ENCODE measurements around the gene METTL5. TPM values are rescaled to one million over a fixed set of nuclear protein-coding genes. Genes with fewer than 3 reads are reported as not detected.
"Not testable (repeated sequence)": the region's sequence is repeated elsewhere in the genome, so short reads cannot be mapped to it uniquely, and the experiment has no call there.

The METTL5 gene
- polyA plus RNA-seq, 1 donor from 2014 or later, result 73.8 TPM

GRCh38 chr2:169855281-169856258, 30.9 kb upstream of the METTL5 start:
- not testable (repeated sequence) for H3K27ac ChIP-seq (ENCODE audit: low read length); H3K4me3 ChIP-seq (ENCODE audit: low read length); H3K9me3 ChIP-seq (ENCODE audit: low read length); H3K36me3 ChIP-seq (ENCODE audit: insufficient read depth, low read length); H3K9me2 ChIP-seq (ENCODE audit: insufficient read depth, low read length); H3K27me3 ChIP-seq (ENCODE audit: insufficient read depth, low read depth, low read length); H3F3A ChIP-seq (ENCODE audit: insufficient read depth, low read length, poor library complexity, severe bottlenecking); H4K20me1 ChIP-seq (ENCODE audit: insufficient read depth); H3K9ac ChIP-seq (ENCODE audit: low read length); H3K4me2 ChIP-seq (ENCODE audit: low read length); H2AFZ ChIP-seq (ENCODE audit: low read depth, low read length)
- H3K79me2 ChIP-seq (replicated peaks; ENCODE audit: insufficient read depth, low read length), result peaks cover 20% of the 10 kb centered on the region

- no peaks in the 10 kb centered on the region for H3K9me2 ChIP-seq (ENCODE audit: insufficient read depth, low read length)
- H3K36me3 ChIP-seq (ENCODE audit: insufficient read depth, low read length), result no peaks in the 10 kb centered on the region
- no peaks in the 10 kb centered on the region for H4K20me1 ChIP-seq (ENCODE audit: insufficient read depth)
- H3K9ac ChIP-seq (ENCODE audit: low read length), result no peak overlapping the region
- TF ChIP-seq TAF1 (IDR thresholded peaks at IDR 0.05; ENCODE audit: low read depth) (no peak), SMC3 (conservative IDR thresholded peaks at IDR 0.05; ENCODE audit: poor library complexity) (no peak), CTCF (IDR thresholded peaks at IDR 0.05; ENCODE audit: poor library complexity, severe bottlenecking) (no peak), REST (IDR thresholded peaks at IDR 0.05; ENCODE audit: borderline replicate concordance) (no peak), EZH2 (IDR thresholded peaks at IDR 0.05; ENCODE audit: borderline replicate concordance, insufficient read depth, low read length, poor library complexity, severe bottlenecking) (no peak), EP300 (conservative IDR thresholded peaks at IDR 0.05; ENCODE audit: poor library complexity, severe bottlenecking) (no peak), MXI1 (conservative IDR thresholded peaks at IDR 0.05; ENCODE audit: poor library complexity, severe bottlenecking) (no peak), POLR2AphosphoS5 (IDR thresholded peaks at IDR 0.05) (no peak), RAD21 (conservative IDR thresholded peaks at IDR 0.05) (no peak)
- H3K27ac ChIP-seq (ENCODE audit: low read length), result no peak overlapping the region
- H3K4me3 ChIP-seq (ENCODE audit: low read length), result no peak overlapping the region
- H3K27me3 ChIP-seq (ENCODE audit: insufficient read depth, low read depth, low read length), result no peaks in the 10 kb centered on the region
- no peaks in the 10 kb centered on the region for H3F3A ChIP-seq (ENCODE audit: insufficient read depth, low read length, poor library complexity, severe bottlenecking)
- no peak overlapping the region for H2AFZ ChIP-seq (ENCODE audit: low read depth, low read length)
- peaks cover 14% of the 10 kb centered on the region for H3K79me2 ChIP-seq (replicated peaks; ENCODE audit: insufficient read depth, low read length)
- H3K4me2 ChIP-seq (ENCODE audit: low read length), result no peak overlapping the region
- no peaks in the 10 kb centered on the region for H3K9me3 ChIP-seq (ENCODE audit: low read length)
These were observed 28.4 kb upstream of the METTL5 start for GRCh38 chr2:169853041-169853668.
